GM19468 (cell line): ENCODE results near the gene CHMP5.

Source experiments
- ATAC-seq: cut with Tn5 transposase; IDR thresholded peaks from one replicate; pipeline ENCODE4 v1.9.1; 2021; ENCODE audit warnings: mild to moderate bottlenecking, moderate library complexity, moderate number of reproducible peaks; ENCODE audit not compliant: unreplicated experiment; ENCODE audit errors: extremely low read depth

The CHMP5 gene

DNA sequence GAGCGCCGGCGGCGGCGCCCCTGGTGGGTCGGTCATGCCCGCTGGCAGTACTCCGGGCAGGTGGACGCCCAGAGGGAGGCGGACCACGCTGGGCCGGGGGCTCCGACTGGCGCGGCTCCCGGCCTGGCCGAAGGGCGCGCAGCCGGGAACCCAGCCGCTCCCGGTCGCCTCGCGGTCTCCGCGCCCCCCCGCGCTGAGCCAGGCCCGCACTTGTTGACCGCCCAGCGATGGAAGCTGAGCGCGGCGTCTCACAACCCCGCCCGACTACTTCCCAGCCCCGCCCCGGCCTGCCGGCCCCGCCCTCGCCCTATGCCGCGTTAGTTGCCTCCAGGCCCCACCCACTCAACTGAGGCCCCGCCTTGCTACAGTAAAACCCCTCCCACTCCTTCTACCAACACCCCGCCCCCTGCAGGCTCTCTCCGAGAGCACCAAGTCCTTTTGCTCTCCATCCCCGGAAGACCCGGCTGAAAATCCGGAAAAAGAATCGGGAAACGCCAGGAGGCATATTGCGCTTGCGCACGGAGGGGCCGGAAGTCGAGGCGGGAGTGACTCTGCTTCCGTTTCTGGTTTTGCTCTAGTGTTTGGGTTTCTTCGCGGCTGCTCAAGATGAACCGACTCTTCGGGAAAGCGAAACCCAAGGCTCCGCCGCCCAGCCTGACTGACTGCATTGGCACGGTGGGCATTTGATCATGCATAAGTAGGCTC, at the start of gene CHMP5, which contains the start of gene BAG1:
TSS of gene CHMP5 (plus strand) at position 577 of the 705 bp plus-strand sequence. CDS start at position 607, 30 bp downstream.
TSS of gene BAG1 (minus strand) at position 236 of the 705 bp plus-strand sequence.
- peak; percentile 75 for ATAC-seq

- ATAC-seq, result no peak
Observed at GRCh38 chr9:33220681-33221567, 43.9 kb upstream of the CHMP5 start.

GRCh38 chr9:33221568-33221884, 43.3 kb upstream of the CHMP5 start:
- ATAC-seq, result no peak

DNA sequence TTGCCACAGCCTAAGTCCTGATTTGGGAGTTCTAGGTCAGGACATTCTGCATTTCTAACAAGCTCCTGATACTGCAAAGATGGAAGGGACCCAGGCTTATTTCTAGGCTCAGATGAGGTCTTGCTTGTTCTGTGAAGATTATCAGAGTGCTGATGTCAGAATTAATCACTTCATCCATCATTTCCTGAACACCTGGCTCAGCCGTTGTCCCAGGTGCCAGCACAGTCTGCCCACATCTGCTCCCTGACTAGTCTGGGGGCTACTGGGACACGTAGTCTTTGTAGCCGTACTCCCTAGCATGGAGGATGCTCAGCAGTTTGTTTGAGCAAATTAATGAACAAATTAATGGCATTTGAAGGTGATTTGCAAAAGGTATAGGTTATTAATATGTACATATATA, 42.8 kb upstream of the CHMP5 start:
- no peak for ATAC-seq

DNA sequence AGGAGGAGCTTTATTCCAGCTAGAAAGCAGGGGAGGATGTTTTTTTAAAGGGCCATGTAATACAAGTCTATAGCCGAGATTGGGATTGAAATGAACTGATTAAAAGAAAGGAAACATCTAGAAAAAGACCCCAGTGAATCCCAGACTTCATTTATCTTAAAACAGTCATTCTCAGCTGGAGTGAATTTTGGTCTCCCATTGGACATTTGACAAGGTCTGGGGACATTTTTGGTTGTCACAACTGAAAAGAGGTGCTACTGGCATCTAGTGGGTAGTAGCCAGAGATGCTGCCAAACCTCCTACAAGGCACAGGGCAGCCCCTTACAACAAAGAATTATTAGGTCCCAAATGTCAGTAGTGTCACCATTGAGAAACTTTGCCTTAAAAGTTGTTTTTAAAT, 41.2 kb upstream of the CHMP5 start:
- ATAC-seq, result no peak

DNA sequence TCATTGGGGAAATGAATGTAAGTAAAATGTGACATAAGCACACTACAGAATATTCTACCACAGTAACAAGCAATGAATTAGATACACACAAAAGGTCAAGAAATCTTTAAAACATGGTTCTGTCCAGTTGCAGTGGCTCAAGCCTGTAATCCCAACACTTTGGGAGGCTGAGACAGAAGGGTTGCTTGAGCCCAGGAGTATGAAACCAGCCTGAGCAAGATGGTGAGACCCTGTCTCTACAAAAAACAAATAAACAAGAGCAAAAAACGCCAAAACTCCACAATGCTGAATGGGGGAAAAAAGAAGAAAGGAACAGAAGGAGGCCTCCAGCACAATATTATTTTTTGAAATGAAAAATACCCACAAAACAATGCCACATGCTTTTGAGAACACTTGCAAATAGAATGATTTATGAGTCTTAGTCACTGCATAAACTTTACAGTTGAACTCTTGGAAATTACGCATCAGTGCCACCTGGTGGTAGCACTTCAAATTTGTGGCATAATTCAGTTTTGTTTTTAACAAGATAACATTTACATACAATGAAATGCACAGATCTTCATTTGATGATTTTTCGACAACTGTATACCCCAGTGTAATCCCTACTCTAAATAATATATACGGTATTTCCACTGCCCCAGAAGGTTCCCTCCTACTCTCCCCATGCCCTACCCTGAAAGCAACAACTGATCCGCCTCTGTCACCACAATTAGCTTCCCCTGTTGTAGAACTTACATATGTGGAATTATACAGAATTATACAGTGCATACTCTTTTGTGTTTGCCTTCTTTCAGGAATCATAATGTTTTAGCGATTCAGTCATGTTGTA, 39.3 kb upstream of the CHMP5 start:
- ATAC-seq, result peak; percentile 22

- no peak for ATAC-seq
Observed at GRCh38 chr9:33227008-33227398, 37.8 kb upstream of the CHMP5 start.

GRCh38 chr9:33227741-33228140, 37.1 kb upstream of the CHMP5 start:
- no peak for ATAC-seq

- ATAC-seq, result no peak
Observed at GRCh38 chr9:33228606-33229005, 36.2 kb upstream of the CHMP5 start.

DNA sequence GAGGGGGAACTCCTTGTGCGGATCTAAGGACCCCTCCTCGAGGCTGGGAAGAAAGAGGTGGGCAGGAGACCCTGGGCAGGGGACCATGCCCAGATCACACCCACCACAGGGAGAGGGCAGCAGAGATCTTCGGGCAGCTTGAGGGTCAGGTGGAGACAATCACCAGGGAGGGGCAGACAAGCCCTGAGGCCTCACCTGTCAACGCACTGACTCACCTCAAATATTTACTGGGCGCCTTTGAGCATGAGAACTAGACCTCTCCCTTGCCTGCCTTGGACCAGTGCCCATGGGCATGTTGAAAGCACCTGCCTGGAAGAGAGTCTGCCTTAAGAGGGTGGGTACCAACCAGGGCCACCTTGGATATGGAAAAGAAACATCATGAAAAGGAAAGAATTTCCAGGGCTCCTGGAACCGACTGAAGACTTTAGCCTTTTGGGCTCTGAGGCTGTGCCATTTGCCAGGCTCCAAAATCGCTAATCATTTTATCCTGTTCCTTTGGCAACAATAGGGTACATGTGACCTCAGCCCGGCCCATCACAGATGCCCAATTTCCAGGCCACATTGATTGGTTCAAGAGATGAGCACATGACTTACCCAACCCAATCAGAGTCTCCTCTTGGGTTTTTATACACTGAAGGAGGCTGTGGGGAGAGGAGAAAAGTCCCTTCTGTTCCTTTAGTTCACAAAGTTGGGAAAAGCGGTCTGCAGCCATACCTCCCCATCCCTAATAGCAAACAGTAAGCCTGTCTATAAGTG, 35.3 kb upstream of the CHMP5 start:
- no peak for ATAC-seq

GRCh38 chr9:33230756-33231622, 33.9 kb upstream of the CHMP5 start:
- ATAC-seq, result no peak

- no peak for ATAC-seq
Observed at GRCh38 chr9:33231623-33231942, 33.3 kb upstream of the CHMP5 start.

DNA sequence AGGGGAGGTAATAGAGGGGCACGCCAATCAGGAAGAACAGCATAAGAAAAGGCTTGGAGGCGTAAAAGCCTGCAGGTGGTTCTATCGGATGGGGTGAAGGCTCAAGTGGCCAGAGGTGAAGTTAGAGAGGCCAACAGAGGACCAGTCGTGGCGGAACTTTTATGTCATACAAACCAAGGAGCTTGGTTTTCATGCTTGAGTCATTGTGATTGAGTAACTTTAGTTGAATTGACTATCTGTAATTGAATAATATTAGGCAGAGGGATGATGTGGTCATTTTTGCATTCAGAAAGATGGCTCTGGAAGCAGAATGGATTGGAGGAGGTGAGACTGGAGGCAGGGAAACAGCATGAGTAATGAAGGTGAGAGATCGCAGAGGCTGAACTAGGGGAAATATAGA, 32.0 kb upstream of the CHMP5 start:
- ATAC-seq, result no peak

DNA sequence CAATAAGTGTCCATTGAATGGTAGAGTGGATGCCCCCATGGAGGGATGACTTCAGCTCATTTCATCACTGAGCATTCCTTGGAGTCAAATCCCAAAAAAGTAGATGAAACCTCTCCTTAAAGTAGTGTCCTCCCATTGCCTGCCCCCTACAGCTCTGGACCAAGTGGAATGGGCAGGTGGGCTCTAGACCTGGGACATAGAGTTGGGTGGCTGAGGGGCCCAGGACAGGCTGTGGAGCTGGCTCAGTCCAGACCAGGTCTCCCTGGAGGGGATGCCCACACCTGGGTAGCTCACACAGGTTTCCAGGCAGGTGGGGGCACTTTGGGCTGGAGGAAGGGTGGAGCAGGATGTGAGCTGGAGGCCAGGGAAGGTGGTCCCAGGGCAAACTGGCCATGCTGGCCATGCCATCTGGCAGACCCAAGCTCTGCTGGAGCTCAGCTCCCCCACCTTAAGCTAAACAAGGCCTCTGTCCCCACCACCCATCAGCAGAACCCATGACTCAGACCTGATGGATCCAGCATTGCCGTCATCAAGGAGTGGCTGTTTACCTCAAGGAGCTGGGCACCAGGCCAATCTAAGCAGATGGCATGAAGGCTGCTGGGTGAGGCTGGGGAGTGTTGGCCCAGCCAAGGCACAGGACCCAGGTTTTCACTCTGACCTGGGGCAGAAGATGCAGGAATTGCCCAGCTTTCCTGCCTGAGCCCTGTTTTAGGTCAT, 31.1 kb upstream of the CHMP5 start:
- ATAC-seq, result no peak

- no peak for ATAC-seq
Observed at GRCh38 chr9:33234511-33235467, 30.1 kb upstream of the CHMP5 start.

- no peak for ATAC-seq
Observed at GRCh38 chr9:33236571-33236970, 28.3 kb upstream of the CHMP5 start.

DNA sequence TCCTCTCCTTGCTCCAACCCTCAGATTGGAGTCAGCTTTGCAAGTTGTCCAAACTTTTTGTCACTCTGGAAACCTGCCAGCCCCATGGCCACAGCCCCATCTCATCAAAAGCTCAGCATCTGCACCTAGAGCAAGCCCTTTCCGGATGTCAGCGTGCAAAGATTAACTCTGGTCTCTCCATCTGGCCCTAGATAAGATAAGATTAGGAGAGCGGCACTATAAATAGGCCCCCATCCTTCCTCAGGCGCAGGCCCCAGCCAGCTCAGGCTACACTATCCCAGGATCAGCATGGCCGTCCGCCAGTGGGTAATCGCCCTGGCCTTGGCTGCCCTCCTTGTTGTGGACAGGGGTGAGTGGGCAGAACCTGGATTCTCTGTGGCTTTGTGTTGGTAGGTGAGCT, 24.9 kb upstream of the CHMP5 start, which contains the start of gene SPINK4:
TSS of gene SPINK4 (plus strand) at position 247 of the 400 bp plus-strand sequence. CDS start at position 289, 42 bp downstream.
- ATAC-seq, result no peak
